Measurements from ENCODE around the gene LSP1. TPM values are rescaled to one million over a fixed set of nuclear protein-coding genes. Genes with fewer than 3 reads are reported as not detected.

Gene LSP1
- total and polyA plus RNA-seq, 2 of the 13 experiments (the other 11 are each of a cell fraction or from before 2014, with no cell fraction given) = 0.59 to 1.00 TPM

GRCh38 chr11:1830322-1831223, 22.3 kb upstream of the LSP1 start (continued):
- TF ChIP-seq REST (IDR thresholded peaks at IDR 0.05; ENCODE audit: borderline replicate concordance in 1 of 2, low read depth in 1 of 2, low read length in 2 of 2) = no peak
- TF ChIP-seq ZNF383 (CRISPR knock-in tag; IDR thresholded peaks at IDR 0.05; ENCODE audit: borderline replicate concordance) = no peak
- no peak for TF ChIP-seq ZNF674 (CRISPR knock-in tag; IDR thresholded peaks at IDR 0.05; ENCODE audit: low read depth)
- no peak for TF ChIP-seq TRIM24 (CRISPR knock-in tag; IDR thresholded peaks at IDR 0.05)
- TF ChIP-seq TBX3 (IDR thresholded peaks at IDR 0.05; ENCODE audit: borderline replicate concordance) = no peak
- no peak for TF ChIP-seq ZSCAN20 (CRISPR knock-in tag; IDR thresholded peaks at IDR 0.05; ENCODE audit: borderline replicate concordance)
- TF ChIP-seq GZF1 (CRISPR knock-in tag; IDR thresholded peaks at IDR 0.05) = peak; percentile 78; the same call in 1 of the 2 replicates
- TF ChIP-seq GPBP1L1 (CRISPR knock-in tag; IDR thresholded peaks at IDR 0.05) = no peak
- no peak for TF ChIP-seq NFE2L2 (IDR thresholded peaks at IDR 0.05; ENCODE audit: low read length)
- TF ChIP-seq XBP1 (CRISPR knock-in tag; IDR thresholded peaks at IDR 0.05) = no peak
- no peak for TF ChIP-seq ZNF20 (CRISPR knock-in tag; IDR thresholded peaks at IDR 0.05)
- TF ChIP-seq ZBTB38 (CRISPR knock-in tag; IDR thresholded peaks at IDR 0.05) = peak; percentile 94
- TF ChIP-seq IKZF4 (CRISPR knock-in tag; IDR thresholded peaks at IDR 0.05; ENCODE audit: borderline replicate concordance, low read depth, not compliant biosample characterization) = peak; percentile 52
- no peak for TF ChIP-seq RERE (CRISPR knock-in tag; IDR thresholded peaks at IDR 0.05; ENCODE audit: low read depth)
- TF ChIP-seq ZNF224 (CRISPR knock-in tag; IDR thresholded peaks at IDR 0.05) = 0 out of 2 replicates have a peak, but pooled peaks have one; percentile 43
- peak; percentile 77 for TF ChIP-seq HDAC1 (CRISPR knock-in tag; IDR thresholded peaks at IDR 0.05)
- no peak for TF ChIP-seq ZNF34 (CRISPR knock-in tag; IDR thresholded peaks at IDR 0.05; ENCODE audit: borderline replicate concordance)

Measured in HepG2 (cell line).